ENCODE data around the gene SNN. TPM values are rescaled to one million over a fixed set of nuclear protein-coding genes. Genes with fewer than 3 reads are reported as not detected.

The SNN gene
- total RNA-seq, result 10.9 and 11.2 TPM in 2 replicates

DNA sequence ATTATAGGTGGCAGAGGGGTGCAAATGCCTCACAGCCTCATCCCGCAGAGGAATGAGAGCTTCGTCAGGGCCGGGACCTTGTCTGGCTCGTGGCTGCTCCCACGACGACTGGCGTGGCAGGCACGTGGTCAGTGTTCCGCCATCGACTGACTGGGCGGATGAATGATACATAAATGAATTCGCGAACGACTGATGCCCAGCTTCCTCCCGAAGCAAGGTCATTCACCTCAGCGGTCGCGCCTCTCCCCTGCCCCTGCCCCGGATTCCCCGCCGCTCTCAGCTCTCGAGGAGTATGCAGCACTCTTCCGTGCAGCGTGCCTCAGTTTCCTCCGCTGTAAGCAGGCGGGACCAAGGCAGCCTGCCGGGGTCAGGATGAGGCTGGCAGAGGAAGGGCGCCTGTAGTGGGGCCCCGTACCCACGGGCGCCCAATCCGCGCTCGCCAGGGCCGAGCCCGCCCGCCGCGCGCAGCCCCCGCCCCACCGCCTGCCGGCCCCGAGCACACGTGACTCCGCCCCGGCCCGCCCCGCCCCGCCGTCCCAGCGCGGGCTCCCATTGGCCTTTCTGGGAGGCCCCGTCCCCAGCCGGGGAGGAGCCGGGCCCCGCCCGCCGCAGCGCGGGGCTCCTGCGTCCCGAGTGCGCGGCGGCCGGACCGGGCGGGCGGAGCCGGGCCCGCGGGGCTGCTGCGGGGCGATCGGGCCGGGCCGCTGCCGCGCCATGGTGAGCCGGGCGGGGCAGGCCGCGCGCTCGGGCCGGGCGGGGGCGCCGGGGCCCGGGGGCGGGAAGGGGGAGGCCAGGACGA, at the start of gene SNN:
SNN (plus strand) TSS at position 632 of the 799 bp plus-strand sequence. CDS start 7,605 bp downstream, outside the sequence.
- TF ChIP-seq, protein P1, sequence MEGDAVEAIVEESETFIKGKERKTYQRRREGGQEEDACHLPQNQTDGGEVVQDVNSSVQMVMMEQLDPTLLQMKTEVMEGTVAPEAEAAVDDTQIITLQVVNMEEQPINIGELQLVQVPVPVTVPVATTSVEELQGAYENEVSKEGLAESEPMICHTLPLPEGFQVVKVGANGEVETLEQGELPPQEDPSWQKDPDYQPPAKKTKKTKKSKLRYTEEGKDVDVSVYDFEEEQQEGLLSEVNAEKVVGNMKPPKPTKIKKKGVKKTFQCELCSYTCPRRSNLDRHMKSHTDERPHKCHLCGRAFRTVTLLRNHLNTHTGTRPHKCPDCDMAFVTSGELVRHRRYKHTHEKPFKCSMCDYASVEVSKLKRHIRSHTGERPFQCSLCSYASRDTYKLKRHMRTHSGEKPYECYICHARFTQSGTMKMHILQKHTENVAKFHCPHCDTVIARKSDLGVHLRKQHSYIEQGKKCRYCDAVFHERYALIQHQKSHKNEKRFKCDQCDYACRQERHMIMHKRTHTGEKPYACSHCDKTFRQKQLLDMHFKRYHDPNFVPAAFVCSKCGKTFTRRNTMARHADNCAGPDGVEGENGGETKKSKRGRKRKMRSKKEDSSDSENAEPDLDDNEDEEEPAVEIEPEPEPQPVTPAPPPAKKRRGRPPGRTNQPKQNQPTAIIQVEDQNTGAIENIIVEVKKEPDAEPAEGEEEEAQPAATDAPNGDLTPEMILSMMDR (conservative IDR thresholded peaks at IDR 0.05; ENCODE audit: low read depth, low read length), result no peak
- H3K4me3 ChIP-seq (ENCODE audit: low read depth, low read length), result peak within 1 kb of the TSS; percentile 69
- DNase-seq (ENCODE audit: low read depth), result no peak

DNA sequence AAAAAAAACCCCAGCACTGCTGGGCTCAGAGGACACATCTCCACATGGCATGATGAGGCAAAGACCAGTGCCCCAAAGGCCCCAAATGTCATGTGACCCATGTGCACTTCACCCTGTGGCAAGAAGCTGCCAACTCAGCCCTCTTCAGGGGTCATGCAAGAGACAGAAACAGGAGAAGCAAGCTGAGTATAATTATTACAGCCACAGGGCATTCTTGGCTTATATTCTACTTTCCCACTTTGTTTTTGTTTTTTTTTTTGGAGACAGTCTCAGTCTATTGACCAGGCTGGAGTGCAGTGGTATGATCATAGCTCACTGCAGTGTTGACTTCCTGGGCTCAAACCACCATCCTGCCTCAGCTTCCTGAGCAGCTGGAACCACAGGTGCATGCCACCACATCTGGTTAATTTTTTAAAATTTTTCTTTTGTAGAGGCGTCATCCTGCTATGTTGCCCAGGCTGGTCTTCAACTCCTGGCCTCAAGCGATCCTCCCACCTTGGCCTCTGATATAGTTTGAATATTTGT, 48.9 kb upstream of the SNN start:
- no peak overlapping the region for H3K4me3 ChIP-seq (ENCODE audit: low read depth, low read length)
- TF ChIP-seq, protein P1 (conservative IDR thresholded peaks at IDR 0.05; ENCODE audit: low read depth, low read length), result no peak
- DNase-seq (ENCODE audit: low read depth), result no peak

DNA sequence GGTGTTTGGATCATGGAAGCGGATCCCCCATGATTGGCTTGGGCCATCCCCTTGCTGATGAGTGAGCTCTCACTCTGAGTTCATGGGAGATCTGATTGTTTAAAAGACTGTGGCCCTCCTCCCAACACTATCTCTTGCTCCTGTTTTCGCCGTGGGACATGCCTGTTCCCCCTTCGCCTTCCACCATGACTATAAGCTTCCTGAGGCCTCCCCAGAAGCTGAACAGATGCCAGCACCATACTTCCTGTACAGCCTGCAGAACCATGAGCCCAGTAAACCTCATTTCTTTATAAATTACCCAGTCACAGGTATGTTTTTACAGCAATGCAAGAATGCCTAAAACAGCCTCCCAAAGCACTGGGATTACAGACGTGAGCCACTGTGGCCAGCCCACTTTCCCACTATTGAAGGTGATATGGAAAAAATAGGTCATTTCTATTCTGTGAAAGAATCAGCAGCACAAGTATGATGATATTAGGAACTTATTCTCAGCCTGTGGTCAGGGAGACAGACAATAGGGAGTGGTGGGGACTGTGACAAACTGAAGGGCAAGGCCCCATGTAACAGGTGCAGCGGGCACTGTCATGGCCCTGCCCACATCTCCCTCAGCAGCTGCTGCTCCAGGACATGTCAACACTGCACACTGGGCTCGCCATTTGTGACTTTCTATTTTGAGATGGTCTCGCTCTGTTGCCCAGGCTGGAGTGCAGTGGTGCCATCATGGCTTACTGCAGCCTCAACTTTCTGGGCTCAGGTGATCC, 47.8 kb upstream of the SNN start:
- TF ChIP-seq, protein P1 (conservative IDR thresholded peaks at IDR 0.05; ENCODE audit: low read depth, low read length), result no peak
- DNase-seq (ENCODE audit: low read depth), result no peak
- no peak overlapping the region for H3K4me3 ChIP-seq (ENCODE audit: low read depth, low read length)

DNA sequence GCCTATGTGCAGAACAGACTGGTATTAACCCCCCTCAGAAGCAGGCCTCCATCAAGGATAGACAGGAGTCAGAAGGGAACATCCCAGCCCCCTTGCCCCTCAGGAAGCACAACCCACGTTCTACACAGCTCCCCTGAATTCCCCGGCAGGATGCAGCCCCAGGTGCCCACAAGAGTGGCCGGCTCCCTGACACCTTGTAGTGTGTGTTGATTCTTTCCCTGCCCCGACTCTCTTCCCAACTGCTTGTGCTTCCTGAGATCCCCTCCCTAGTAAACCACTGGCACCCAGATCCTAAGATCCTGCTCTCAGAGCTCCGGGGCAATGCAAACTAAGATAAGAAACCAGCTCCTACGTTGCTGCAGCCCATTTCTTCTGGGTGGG, 46.7 kb upstream of the SNN start:
- H3K4me3 ChIP-seq (ENCODE audit: low read depth, low read length), result no peak overlapping the region
- TF ChIP-seq, protein P1 (conservative IDR thresholded peaks at IDR 0.05; ENCODE audit: low read depth, low read length), result no peak
- no peak for DNase-seq (ENCODE audit: low read depth)

DNA sequence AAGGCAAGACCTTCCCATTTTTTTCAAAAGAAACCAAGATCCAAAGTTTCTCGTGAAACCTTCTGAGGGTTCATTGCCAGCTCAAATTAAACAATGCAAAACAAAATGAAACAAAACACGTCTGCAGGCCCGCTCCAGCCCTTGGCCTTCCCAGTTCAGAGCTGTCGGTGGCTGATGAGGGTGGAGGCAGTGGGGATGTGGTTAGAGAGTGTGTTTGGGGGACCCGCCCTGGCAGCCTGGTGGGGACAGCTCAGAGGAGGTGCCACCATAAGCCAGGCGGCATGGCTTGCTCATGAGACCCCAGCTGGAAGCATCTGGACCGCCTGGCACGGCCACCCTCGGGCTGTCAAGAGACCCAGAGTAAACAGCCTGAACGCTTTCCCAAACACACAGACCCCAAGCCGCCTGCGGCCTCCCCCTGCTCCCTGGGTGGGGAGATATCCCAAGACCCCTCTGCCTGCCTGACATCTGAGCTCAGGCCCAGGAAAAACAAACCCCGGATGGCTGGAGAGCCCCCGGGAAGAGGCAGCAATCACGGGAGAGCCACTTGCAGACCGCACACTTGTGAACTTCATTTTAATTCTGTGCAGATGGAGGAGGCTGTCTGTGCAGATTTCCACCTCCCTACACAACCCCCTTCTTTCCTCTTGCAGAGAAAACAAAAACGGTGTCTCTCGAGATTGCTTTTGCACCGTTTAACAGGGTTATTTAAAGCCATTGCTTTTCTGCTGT, 46.2 kb upstream of the SNN start:
- no peak for DNase-seq (ENCODE audit: low read depth)
- TF ChIP-seq, protein P1 (conservative IDR thresholded peaks at IDR 0.05; ENCODE audit: low read depth, low read length), result no peak
- H3K4me3 ChIP-seq (ENCODE audit: low read depth, low read length), result no peak overlapping the region

DNA sequence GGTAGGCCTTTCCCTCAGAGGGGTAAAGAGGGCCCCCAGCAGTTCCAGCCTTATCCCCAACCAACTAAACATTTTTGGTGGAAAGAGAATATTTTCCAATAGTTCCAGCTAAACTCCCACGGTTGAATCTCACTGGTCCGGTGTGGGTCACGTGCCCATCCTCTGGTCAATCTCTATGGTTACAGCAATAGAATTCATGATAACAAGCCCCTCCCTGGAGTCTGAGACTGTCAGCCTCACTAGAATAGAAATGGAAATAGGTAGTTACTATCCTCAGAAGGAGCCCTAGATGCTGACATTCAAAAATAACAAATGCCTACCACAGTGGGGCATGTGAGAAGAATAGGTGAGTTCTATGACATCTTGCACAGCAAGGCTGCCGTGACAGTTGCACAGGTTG, 44.0 kb upstream of the SNN start:
- no peak for DNase-seq (ENCODE audit: low read depth)
- TF ChIP-seq, protein P1 (conservative IDR thresholded peaks at IDR 0.05; ENCODE audit: low read depth, low read length), result no peak
- no peak overlapping the region for H3K4me3 ChIP-seq (ENCODE audit: low read depth, low read length)

Measured in epithelial cell of proximal tubule (primary cell).